GM18499 (cell line): Measurements from ENCODE around the gene KIF3B.
"Not testable (repeated sequence)": the region's sequence is repeated elsewhere in the genome, so short reads cannot be mapped to it uniquely, and the experiment has no call there.

Experiments
- ATAC-seq: cut with Tn5 transposase; IDR thresholded peaks from one replicate; pipeline ENCODE4 v1.9.1; 2021; ENCODE audit warnings: moderate number of reproducible peaks; ENCODE audit not compliant: insufficient read depth, unreplicated experiment

Gene KIF3B

GRCh38 chr20:32246208-32246607, 31.2 kb upstream of the KIF3B start:
- ATAC-seq = not testable (repeated sequence)

- ATAC-seq = no peak
These were observed 29.4 kb upstream of the KIF3B start for GRCh38 chr20:32248043-32248442.

GRCh38 chr20:32249030-32249738, 28.3 kb upstream of the KIF3B start:
- ATAC-seq = no peak

GRCh38 chr20:32251470-32251869, 26.0 kb upstream of the KIF3B start:
- no peak for ATAC-seq

GRCh38 chr20:32252189-32252588, 25.3 kb upstream of the KIF3B start:
- no peak for ATAC-seq

- ATAC-seq = not testable (repeated sequence)
These were observed 16.5 kb upstream of the KIF3B start for GRCh38 chr20:32260973-32261372.

- no peak for ATAC-seq
These were observed 15.8 kb upstream of the KIF3B start for GRCh38 chr20:32261644-32262043.

- ATAC-seq = no peak
These were observed 14.0 kb upstream of the KIF3B start for GRCh38 chr20:32263398-32263954.

GRCh38 chr20:32271620-32272019, 5.8 kb upstream of the KIF3B start:
- no peak for ATAC-seq

- no peak for ATAC-seq
These were observed 3.1 kb upstream of the KIF3B start for GRCh38 chr20:32274359-32274758.

GRCh38 chr20:32275163-32275562, 2.3 kb upstream of the KIF3B start:
- not testable (repeated sequence) for ATAC-seq

- no peak for ATAC-seq
These were observed 770 bp downstream of the KIF3B start for GRCh38 chr20:32278199-32278643.

- ATAC-seq = no peak
These were observed 4.3 kb downstream of the KIF3B start for GRCh38 chr20:32281711-32282110.

- no peak for ATAC-seq
These were observed 5.0 kb downstream of the KIF3B start for GRCh38 chr20:32282461-32282860.

GRCh38 chr20:32285082-32285620, 7.7 kb downstream of the KIF3B start:
- no peak for ATAC-seq

- peak; percentile 48 for ATAC-seq
These were observed 8.3 kb downstream of the KIF3B start for GRCh38 chr20:32285621-32286371.

- no peak for ATAC-seq
These were observed 9.8 kb downstream of the KIF3B start for GRCh38 chr20:32287231-32287638.

GRCh38 chr20:32288225-32288849, 10.9 kb downstream of the KIF3B start:
- ATAC-seq = no peak

GRCh38 chr20:32289299-32289660, 11.8 kb downstream of the KIF3B start:
- not testable (repeated sequence) for ATAC-seq

- ATAC-seq = no peak
These were observed 12.4 kb downstream of the KIF3B start for GRCh38 chr20:32289661-32290431.
